ENCODE measurements around the gene SLC24A3. TPM values are rescaled to one million over a fixed set of nuclear protein-coding genes. Genes with fewer than 3 reads are reported as not detected.

The SLC24A3 gene
- total and polyA plus RNA-seq, 2 of the 13 experiments (the other 11 are each of a cell fraction or from before 2014, with no cell fraction given): not detected

DNA sequence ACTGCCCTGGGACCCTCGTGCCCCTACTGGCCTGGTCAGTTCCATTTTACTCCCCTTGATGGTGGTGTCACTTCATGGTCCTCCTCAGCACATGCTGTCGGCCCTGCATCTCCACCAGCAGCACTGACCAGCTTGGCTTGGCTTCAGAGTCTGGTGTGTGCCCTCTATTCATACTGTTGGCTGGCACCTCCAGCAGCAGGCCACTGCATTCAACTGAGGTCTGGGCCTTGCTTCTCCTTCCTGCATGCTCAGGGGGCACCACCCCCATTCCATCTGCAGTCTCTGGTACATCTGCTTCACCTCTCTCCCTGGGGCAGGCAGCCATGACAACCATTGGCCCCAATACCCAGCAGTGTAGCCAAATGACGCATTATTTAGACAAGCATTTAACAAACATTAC is 155.9 kb downstream of the SLC24A3 start (continued):
- TF ChIP-seq PRDM15 (CRISPR knock-in tag; IDR thresholded peaks at IDR 0.05) (no peak), ESRRA (CRISPR knock-in tag; IDR thresholded peaks at IDR 0.05; ENCODE audit: low read depth) (no peak)

GRCh38 chr20:19370076-19371075 is 157.9 kb downstream of the SLC24A3 start:
- DNase-seq (ENCODE audit: low spot score) (no peak), ATAC-seq (no peak), FAIRE-seq (no peak)
- intact Hi-C loops (cut with micrococcal nuclease; ENCODE audit: unreplicated experiment): no loop called here
- Histone ChIP-seq H4K20me1 (ENCODE audit: insufficient read depth, low read length) (no peaks in the 10 kb centered on the region), H3K27ac (ENCODE audit: extremely low read length, insufficient read depth, low read length) (no peak overlapping the region), H3K36me3 (replicated peaks in 1 of 2; ENCODE audit: control insufficient read depth in 1 of 2, insufficient read depth in 2 of 2, low read length in 2 of 2) (no peaks in the 10 kb centered on the region), H3K27me3 (ENCODE audit: control insufficient read depth in 1 of 2, insufficient read depth in 2 of 2, low read length in 2 of 2) (no peaks in the 10 kb centered on the region; a peak in 1 of 5 replicates), H3K4me3 (replicated peaks in 1 of 3; ENCODE audit: insufficient read depth in 1 of 3, low read depth in 2 of 3, low read length in 3 of 3) (no peak overlapping the region), H3K79me2 (ENCODE audit: insufficient read depth, low read length) (no peaks in the 10 kb centered on the region), H3K4me2 (ENCODE audit: low read depth, low read length) (no peak overlapping the region), H3K4me1 (ENCODE audit: insufficient read depth, low read length) (no peaks in the 10 kb centered on the region), H3K9me3 (ENCODE audit: low read length) (no peaks in the 10 kb centered on the region), H3K9ac (ENCODE audit: insufficient read depth, low read depth, low read length) (no peak overlapping the region), H2AFZ (ENCODE audit: low read length) (no peak overlapping the region)
- TF ChIP-seq ATF7 (IDR thresholded peaks at IDR 0.05) (peak; percentile 51; the same call in 1 of the 2 replicates), ATF7 (CRISPR knock-in tag; IDR thresholded peaks at IDR 0.05) (no peak), ZNF280B (CRISPR knock-in tag; IDR thresholded peaks at IDR 0.05; ENCODE audit: borderline replicate concordance) (no peak), MAFK (conservative IDR thresholded peaks at IDR 0.05 in 1 of 2, IDR thresholded peaks at IDR 0.05 in 1 of 2; ENCODE audit: low read length in 2 of 2) (peak; percentile 67 to 76), HNRNPK (IDR thresholded peaks at IDR 0.05; ENCODE audit: low read depth, low read length, poor library complexity, severe bottlenecking) (no peak), MAFF (IDR thresholded peaks at IDR 0.05; ENCODE audit: low read depth, low read length) (peak; percentile 73), NFIC (IDR thresholded peaks at IDR 0.05; ENCODE audit: low read length) (no peak), ZNF788 (CRISPR knock-in tag; IDR thresholded peaks at IDR 0.05; ENCODE audit: borderline replicate concordance) (no peak), CREB1 (IDR thresholded peaks at IDR 0.05) (peak; percentile 48; the same call in 1 of the 2 replicates), CREB1 (CRISPR knock-in tag; IDR thresholded peaks at IDR 0.05) (no peak)
- 5% methylated on average over 6 of the region's 6 CpGs for WGBS (ENCODE audit: low lambda C conversion rate)
- BruUV-seq (replicated peaks): no TSS peak
- in situ Hi-C loops (cut with HindIII; ENCODE audit: extremely low pct_ligation_motif_present, low pct_unique_long_range_greater_than_20kb): no loop called here
- ChIA-PET CTCF (ENCODE audit: low intra/inter-chr PET ratio, low total read pairs) (no interaction called here), POLR2A (no interaction called here)
